ENCODE measurements around the gene STARD10. TPM values are rescaled to one million over a fixed set of nuclear protein-coding genes. Genes with fewer than 3 reads are reported as not detected.

The STARD10 gene
- total RNA-seq (2022) = 10.6 and 16.9 TPM in 2 replicates
- Bru-seq, nascent RNA = percentile 46 among the genes with signal in this experiment
- BruChase-seq, experiment 1, labeled RNA remaining after a 6-hour chase = percentile 58 among the genes with signal in this experiment
- percentile 51 among the genes with signal in this experiment for BruChase-seq, experiment 2, labeled RNA remaining after a 2-hour chase
- long read RNA-seq, transcript STARD10-217 (3 exons, 506 nt) = major isoform, 17 of 39 reads
- long read RNA-seq, transcript STARD10-210 (7 exons, 1,100 nt) = minor isoform, 14 of 39 reads
- long read RNA-seq, partial matches to known transcripts = 0 of 39 reads
- long read RNA-seq, other reads (novel, unspliced or antisense) = 6 of 39 reads

DNA sequence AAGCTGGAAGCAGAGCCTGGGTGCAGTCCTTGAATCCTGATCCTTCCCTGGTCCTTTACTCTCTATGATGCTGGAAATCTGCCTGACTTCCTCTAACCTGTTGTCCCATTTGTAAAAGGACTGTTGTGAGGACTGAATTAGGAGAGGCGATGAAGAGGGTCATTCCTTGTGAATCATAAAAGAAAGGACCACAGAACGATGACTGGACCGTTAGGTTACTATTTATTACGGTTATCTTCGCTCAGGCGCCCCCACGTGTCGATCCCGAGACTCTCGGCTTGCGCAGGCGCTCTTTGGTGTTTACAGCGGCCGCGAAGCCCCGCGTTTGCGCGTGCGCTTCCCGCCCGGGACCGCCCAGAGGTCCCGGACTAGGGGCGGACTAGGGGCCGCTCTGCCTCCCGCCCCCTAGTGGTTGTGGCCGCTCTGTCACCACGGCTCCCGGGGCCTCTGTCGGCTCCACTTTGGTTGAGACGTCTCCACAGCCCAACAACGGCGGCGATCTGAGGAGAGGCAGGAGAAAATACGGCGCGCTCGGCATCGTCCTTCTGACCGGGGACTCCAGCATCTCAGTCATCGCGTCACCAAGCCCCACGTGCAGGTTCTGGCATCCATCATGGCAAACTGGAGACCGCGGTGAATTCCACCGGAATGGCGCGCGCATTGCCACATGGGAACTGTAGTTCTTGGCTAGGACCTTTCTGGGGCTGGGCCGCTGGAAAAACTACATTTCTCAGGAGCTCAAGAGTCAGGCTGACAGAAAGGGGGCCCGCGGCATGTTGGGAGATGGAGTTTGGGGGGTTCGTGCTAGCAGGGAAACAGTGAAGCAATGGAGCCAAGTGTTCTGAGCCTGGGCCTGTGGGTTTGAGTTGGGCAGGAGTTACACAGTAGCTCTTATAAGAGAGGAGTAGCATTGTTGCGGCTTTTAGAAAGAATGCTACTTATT is at the start of gene STARD10:
Gene STARD10, minus strand, starts transcription at position 623 of the 943 bp plus-strand sequence. CDS start 12,866 bp downstream, outside the sequence.
- Mint-ChIP-seq H3K9me3 (ENCODE audit: unreplicated experiment) (no peaks in the 10 kb centered on the region), H3K4me3 (ENCODE audit: unreplicated experiment) (peak within 1 kb of the TSS; percentile 89), H3K36me3 (ENCODE audit: insufficient read depth, unreplicated experiment) (no peaks in the 10 kb centered on the region), H3K4me1 (ENCODE audit: insufficient read depth, unreplicated experiment) (peaks cover 17% of the 10 kb centered on the region), H3K27ac (ENCODE audit: low read depth, unreplicated experiment) (peak within 1 kb of the TSS; percentile 97), H3K27me3 (ENCODE audit: insufficient read depth, unreplicated experiment) (no peaks in the 10 kb centered on the region)
- TF ChIP-seq CTCF (IDR thresholded peaks at IDR 0.05; ENCODE audit: unreplicated experiment) = peak; percentile 93
- ChIA-PET POLR2A (interaction anchor here (0.8 to 3.4 kb wide), 11 partner anchors 8 to 74 kb away, joined by 3 to 57 read pairs (median 5); partner anchors contain the start of gene ATG16L2), CTCF (interaction anchor here (0.5 to 3.9 kb wide), 49 partner anchors 9 to 606 kb away, joined by 3 to 85 read pairs (median 4); partner anchors contain the start of gene ATG16L2)
- BruUV-seq (replicated peaks) = TSS peak; percentile 63
- intact Hi-C loops (cut with micrococcal nuclease) = loop anchor here (1.0 kb wide), 2 partner anchors 68 to 109 kb away; no protein-coding TSS in a partner anchor
- peak; percentile 96 for DNase-seq (ENCODE audit: unreplicated experiment)

DNA sequence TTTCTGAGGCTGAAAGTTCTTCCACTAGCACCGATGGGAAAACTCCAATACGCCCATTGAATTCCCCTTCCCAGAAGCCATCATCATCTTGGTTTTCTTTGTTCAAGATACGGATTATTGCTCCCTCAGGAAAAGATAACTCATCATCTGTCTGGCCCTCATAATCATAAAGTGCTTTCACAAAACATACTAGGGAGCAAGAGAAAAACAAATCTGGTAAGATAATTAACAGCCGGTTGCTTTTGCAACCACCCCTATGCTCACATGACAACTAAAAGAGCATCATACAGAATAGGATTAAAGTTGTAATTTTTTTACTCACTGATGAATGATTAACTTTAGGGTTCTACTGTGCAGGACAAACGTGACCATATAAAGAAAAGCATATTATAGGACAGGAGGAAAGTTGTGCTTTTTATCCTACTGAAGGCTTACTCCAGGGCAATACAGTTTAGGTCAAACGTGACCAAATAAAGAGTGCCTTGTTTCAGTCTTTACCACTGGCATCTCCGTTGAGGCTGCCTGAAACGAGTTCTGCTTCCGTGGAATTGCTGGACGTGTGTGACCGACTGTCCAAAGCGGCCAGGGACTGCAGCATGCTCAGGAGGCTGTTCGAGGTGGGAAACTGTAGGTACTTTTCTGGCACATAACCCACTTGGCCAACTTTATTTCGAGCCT is 48.9 kb upstream of the STARD10 start:
- H3K36me3 Mint-ChIP-seq (ENCODE audit: insufficient read depth, unreplicated experiment) = peaks cover 11% of the 10 kb centered on the region
- no TSS peak for BruUV-seq (replicated peaks)
- CTCF ChIA-PET = no interaction called here

DNA sequence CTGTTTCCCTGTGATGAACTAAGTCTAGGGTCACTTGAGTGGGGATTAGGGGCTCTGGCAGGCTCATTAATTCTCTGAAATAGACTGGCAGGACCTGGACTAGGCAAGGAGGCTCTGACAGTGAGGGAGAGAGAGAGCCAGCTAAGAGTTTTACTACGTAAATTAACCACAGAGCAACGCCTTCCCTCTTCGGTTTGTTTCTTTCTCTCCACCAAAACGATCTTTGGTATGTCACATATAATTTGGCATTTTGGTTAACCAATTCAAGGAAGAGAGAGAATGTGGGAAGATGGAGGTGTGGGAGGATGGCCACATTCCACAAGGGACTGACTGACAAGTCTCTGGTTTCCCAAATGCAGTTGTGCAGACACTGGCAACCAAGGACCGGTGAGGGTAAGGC is 48.3 kb upstream of the STARD10 start:
- peaks cover 23% of the 10 kb centered on the region for H3K4me1 Mint-ChIP-seq (ENCODE audit: insufficient read depth, unreplicated experiment)

More for the DNA sequence above, 48.9 kb upstream of the STARD10 start:
- Mint-ChIP-seq H3K9me3 (ENCODE audit: unreplicated experiment) (no peaks in the 10 kb centered on the region), H3K27ac (ENCODE audit: low read depth, unreplicated experiment) (no peak overlapping the region), H3K4me3 (ENCODE audit: unreplicated experiment) (no peak overlapping the region), H3K4me1 (ENCODE audit: insufficient read depth, unreplicated experiment) (peaks cover 23% of the 10 kb centered on the region), H3K27me3 (ENCODE audit: insufficient read depth, unreplicated experiment) (no peaks in the 10 kb centered on the region)
- TF ChIP-seq CTCF (IDR thresholded peaks at IDR 0.05; ENCODE audit: unreplicated experiment) = no peak
- no peak for DNase-seq (ENCODE audit: unreplicated experiment)
- intact Hi-C loops (cut with micrococcal nuclease) = no loop called here
- POLR2A ChIA-PET = interaction anchor here (0.6 kb wide), 1 partner anchor 255 kb away, joined by 3 read pairs; no protein-coding TSS in a partner anchor

More for the DNA sequence above, 48.3 kb upstream of the STARD10 start:
- intact Hi-C loops (cut with micrococcal nuclease) = no loop called here
- Mint-ChIP-seq H3K4me3 (ENCODE audit: unreplicated experiment) (no peak overlapping the region), H3K27ac (ENCODE audit: low read depth, unreplicated experiment) (no peak overlapping the region), H3K9me3 (ENCODE audit: unreplicated experiment) (no peaks in the 10 kb centered on the region), H3K36me3 (ENCODE audit: insufficient read depth, unreplicated experiment) (peaks cover 11% of the 10 kb centered on the region), H3K27me3 (ENCODE audit: insufficient read depth, unreplicated experiment) (no peaks in the 10 kb centered on the region)
- CTCF ChIA-PET = interaction anchor here (3.4 kb wide), 1 partner anchor 11 kb away, joined by 20 read pairs; no protein-coding TSS in a partner anchor
- no peak for TF ChIP-seq CTCF (IDR thresholded peaks at IDR 0.05; ENCODE audit: unreplicated experiment)
- BruUV-seq (replicated peaks) = no TSS peak
- no peak for DNase-seq (ENCODE audit: unreplicated experiment)
- POLR2A ChIA-PET = no interaction called here

Measured in MCF 10A (cell line).